ENCODE data around the gene CNTNAP2. TPM values are rescaled to one million over a fixed set of nuclear protein-coding genes. Genes with fewer than 3 reads are reported as not detected.

Gene CNTNAP2
- total RNA-seq, 1 experiment from 2014 or later = 60.0 TPM

- no peak overlapping the region for H3K27ac ChIP-seq (ENCODE audit: low read depth, low read length, poor library complexity, severe bottlenecking)
- ChIA-PET POLR2A (ENCODE audit: low non-redundant PET) (interaction anchor here (0.6 kb wide), 1 partner anchor 782 kb away, joined by 5 read pairs; no protein-coding TSS in a partner anchor), CTCF (no interaction called here)
- TF ChIP-seq CTCF (conservative IDR thresholded peaks at IDR 0.05; ENCODE audit: low read depth, low read length) (no peak), EZH2 (IDR thresholded peaks at IDR 0.05; ENCODE audit: borderline replicate concordance, low read depth, low read length, poor library complexity, severe bottlenecking) (no peak)
- intact Hi-C loops (cut with micrococcal nuclease; ENCODE audit: unreplicated experiment) = no loop called here
- H3K4me3 ChIP-seq (ENCODE audit: low read depth, low read length, poor library complexity, severe bottlenecking) = no peak overlapping the region
- H3K9me3 ChIP-seq (ENCODE audit: low read depth, low read length, poor library complexity, severe bottlenecking) = no peaks in the 10 kb centered on the region
- DNase-seq (ENCODE audit: low spot score) = no peak
- H3K4me1 ChIP-seq (ENCODE audit: insufficient read depth, low read length, poor library complexity, severe bottlenecking) = peaks cover 27% of the 10 kb centered on the region
- BruUV-seq (replicated peaks) = no TSS peak
- no peaks in the 10 kb centered on the region for H3K36me3 ChIP-seq (ENCODE audit: insufficient read depth, low read length, poor library complexity, severe bottlenecking)
- no peaks in the 10 kb centered on the region for H3K27me3 ChIP-seq (replicated peaks; ENCODE audit: insufficient read depth, low read depth, low read length, poor library complexity)
These were observed 2190.2 kb downstream of the CNTNAP2 start for GRCh38 chr7:148306759-148307158.

GRCh38 chr7:148318102-148318811 is 2201.7 kb downstream of the CNTNAP2 start:
- POLR2A ChIA-PET (ENCODE audit: low non-redundant PET) = no interaction called here
- Histone ChIP-seq H3K4me1 (ENCODE audit: insufficient read depth, low read length, poor library complexity, severe bottlenecking) (no peaks in the 10 kb centered on the region), H3K27ac (ENCODE audit: low read depth, low read length, poor library complexity, severe bottlenecking) (no peak overlapping the region), H3K36me3 (ENCODE audit: insufficient read depth, low read length, poor library complexity, severe bottlenecking) (no peaks in the 10 kb centered on the region), H3K27me3 (replicated peaks; ENCODE audit: insufficient read depth, low read depth, low read length, poor library complexity) (no peaks in the 10 kb centered on the region), H3K4me3 (ENCODE audit: low read depth, low read length, poor library complexity, severe bottlenecking) (no peak overlapping the region), H3K9me3 (ENCODE audit: low read depth, low read length, poor library complexity, severe bottlenecking) (no peaks in the 10 kb centered on the region)
- BruUV-seq (replicated peaks) = no TSS peak
- intact Hi-C loops (cut with micrococcal nuclease; ENCODE audit: unreplicated experiment) = no loop called here
- DNase-seq (ENCODE audit: low spot score) = no peak
- CTCF ChIA-PET = no interaction called here
- TF ChIP-seq EZH2 (IDR thresholded peaks at IDR 0.05; ENCODE audit: borderline replicate concordance, low read depth, low read length, poor library complexity, severe bottlenecking) (no peak), CTCF (conservative IDR thresholded peaks at IDR 0.05; ENCODE audit: low read depth, low read length) (no peak)

GRCh38 chr7:148318838-148319237 is 2202.2 kb downstream of the CNTNAP2 start:
- ChIA-PET CTCF (no interaction called here), POLR2A (ENCODE audit: low non-redundant PET) (no interaction called here)
- H3K27me3 ChIP-seq (replicated peaks; ENCODE audit: insufficient read depth, low read depth, low read length, poor library complexity) = no peaks in the 10 kb centered on the region
- no peaks in the 10 kb centered on the region for H3K4me1 ChIP-seq (ENCODE audit: insufficient read depth, low read length, poor library complexity, severe bottlenecking)
- no TSS peak for BruUV-seq (replicated peaks)
- no peaks in the 10 kb centered on the region for H3K36me3 ChIP-seq (ENCODE audit: insufficient read depth, low read length, poor library complexity, severe bottlenecking)
- no peak overlapping the region for H3K27ac ChIP-seq (ENCODE audit: low read depth, low read length, poor library complexity, severe bottlenecking)
- no peak overlapping the region for H3K4me3 ChIP-seq (ENCODE audit: low read depth, low read length, poor library complexity, severe bottlenecking)
- intact Hi-C loops (cut with micrococcal nuclease; ENCODE audit: unreplicated experiment) = no loop called here
- no peak for DNase-seq (ENCODE audit: low spot score)
- TF ChIP-seq CTCF (conservative IDR thresholded peaks at IDR 0.05; ENCODE audit: low read depth, low read length) (no peak), EZH2 (IDR thresholded peaks at IDR 0.05; ENCODE audit: borderline replicate concordance, low read depth, low read length, poor library complexity, severe bottlenecking) (no peak)
- H3K9me3 ChIP-seq (ENCODE audit: low read depth, low read length, poor library complexity, severe bottlenecking) = no peaks in the 10 kb centered on the region
